Pons (tissue), 1 donor: ENCODE measurements around the gene ERC1.

Experiments used
- DNase-seq: peaks from one replicate; pipeline ENCODE4 v3.0.0-alpha.2; 2016; ENCODE audit warnings: low spot score

The ERC1 gene

GRCh38 chr12:1481906-1482305 is 490.9 kb downstream of the ERC1 start:
- no peak for DNase-seq

- no peak for DNase-seq
These were observed 497.9 kb downstream of the ERC1 start for GRCh38 chr12:1488908-1489381.

- DNase-seq, result no peak
These were observed 501.1 kb downstream of the ERC1 start for GRCh38 chr12:1491983-1492697.

- DNase-seq, result no peak
These were observed 502.9 kb downstream of the ERC1 start for GRCh38 chr12:1493781-1494565.

- DNase-seq, result no peak
These were observed 503.8 kb downstream of the ERC1 start for GRCh38 chr12:1494856-1495255.

GRCh38 chr12:1496162-1496900 is 505.3 kb downstream of the ERC1 start:
- DNase-seq, result no peak

- no peak for DNase-seq
These were observed 506.1 kb downstream of the ERC1 start for GRCh38 chr12:1497161-1497560.

GRCh38 chr12:1498199-1498740 is 507.2 kb downstream of the ERC1 start:
- DNase-seq, result no peak

- no peak for DNase-seq
These were observed 508.3 kb downstream of the ERC1 start for GRCh38 chr12:1499351-1499750.

GRCh38 chr12:1500095-1500801 is 509.2 kb downstream of the ERC1 start:
- peak; percentile 29 for DNase-seq

- DNase-seq, result no peak
These were observed 510.0 kb downstream of the ERC1 start for GRCh38 chr12:1501001-1501400.

- DNase-seq, result no peak
These were observed 510.8 kb downstream of the ERC1 start for GRCh38 chr12:1501695-1502378.

GRCh38 chr12:1502379-1502720 is 511.3 kb downstream of the ERC1 start:
- no peak for DNase-seq

GRCh38 chr12:1502831-1503230 is 511.8 kb downstream of the ERC1 start:
- no peak for DNase-seq

- DNase-seq, result no peak
These were observed 512.3 kb downstream of the ERC1 start for GRCh38 chr12:1503281-1503711.

- no peak for DNase-seq
These were observed 513.4 kb downstream of the ERC1 start for GRCh38 chr12:1504304-1504894.

- DNase-seq, result no peak
These were observed 513.9 kb downstream of the ERC1 start for GRCh38 chr12:1504895-1505311.

GRCh38 chr12:1505576-1505975 is 514.6 kb downstream of the ERC1 start:
- DNase-seq, result no peak

- no peak for DNase-seq
These were observed 516.3 kb downstream of the ERC1 start for GRCh38 chr12:1507308-1507707.

GRCh38 chr12:1509413-1510052 is 518.5 kb downstream of the ERC1 start:
- DNase-seq, result no peak
